Measurements from ENCODE around the gene CRYGD.
"Not testable (repeated sequence)": the region's sequence is repeated elsewhere in the genome, so short reads cannot be mapped to it uniquely, and the experiment has no call there.

The CRYGD gene

DNA sequence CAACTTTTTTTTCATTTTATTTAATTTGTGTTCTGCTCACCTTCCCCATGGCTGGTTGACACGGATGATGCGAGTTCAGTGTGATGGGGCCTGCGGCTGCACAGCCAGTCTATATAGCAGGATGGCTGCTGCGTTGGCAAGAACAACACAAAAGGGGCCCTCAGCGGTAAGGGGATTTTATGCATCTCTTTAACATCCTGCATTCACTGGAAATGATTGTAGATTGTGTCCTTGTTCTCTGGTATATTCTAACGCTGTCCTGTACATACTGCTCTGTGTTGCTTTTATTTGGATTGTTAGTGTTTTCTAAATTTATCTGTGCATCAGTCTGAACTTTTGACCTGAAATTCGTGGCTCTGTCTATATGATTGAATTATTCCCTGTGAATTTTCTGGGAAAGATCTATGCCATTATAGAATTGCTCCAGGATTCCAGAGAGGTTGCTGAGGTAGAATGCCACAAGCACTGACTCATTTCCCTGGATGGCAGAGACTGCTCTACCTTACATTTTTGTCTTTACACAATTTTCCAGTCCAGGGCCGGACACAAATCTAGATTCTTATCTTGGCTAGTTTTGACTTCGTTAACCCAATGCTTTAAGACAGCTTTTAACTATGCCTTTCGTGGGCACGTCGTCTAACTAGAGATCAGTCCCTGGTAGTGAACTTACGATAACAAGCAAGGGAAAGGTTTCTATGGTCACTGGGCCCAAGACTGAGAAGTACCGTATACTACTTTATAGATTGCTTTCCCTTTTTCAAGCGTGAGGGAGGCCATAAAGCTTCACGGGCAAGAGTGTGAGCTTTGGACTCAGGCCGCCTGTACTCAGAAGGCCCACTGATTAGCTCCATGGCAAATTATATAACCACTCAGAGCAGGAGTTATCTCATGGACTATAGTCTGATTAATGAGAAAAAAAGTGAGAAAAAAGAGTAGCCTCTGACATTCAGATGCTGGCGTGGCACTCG lies 5.7 kb upstream of the CRYGD start, which contains the start of gene CRYGC:
TSS of gene CRYGC (minus strand) at position 85 of the 968 bp plus-strand sequence. CDS start at position 49, 36 bp downstream.
- DNase-seq = no peak

DNA sequence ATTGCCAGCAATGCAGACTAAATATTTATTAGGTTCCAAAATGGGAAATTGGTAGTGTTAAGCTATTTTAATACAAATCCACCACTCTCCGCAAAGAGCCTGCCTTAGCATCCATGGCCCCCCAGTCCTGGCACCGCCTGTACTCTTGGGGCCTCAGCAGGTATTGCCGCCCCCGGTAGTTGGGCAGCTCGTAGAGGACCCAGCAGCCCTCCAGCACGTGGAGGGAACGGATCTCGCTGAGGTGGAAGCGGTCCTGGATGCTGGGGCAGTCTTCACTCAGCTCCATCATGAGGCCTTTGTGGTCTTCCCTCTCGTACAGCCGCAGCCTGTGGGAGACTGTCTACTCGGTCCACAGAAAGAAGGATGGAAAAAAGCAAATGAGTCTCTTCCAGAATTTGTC lies 3.8 kb upstream of the CRYGD start:
- no peak for DNase-seq

DNA sequence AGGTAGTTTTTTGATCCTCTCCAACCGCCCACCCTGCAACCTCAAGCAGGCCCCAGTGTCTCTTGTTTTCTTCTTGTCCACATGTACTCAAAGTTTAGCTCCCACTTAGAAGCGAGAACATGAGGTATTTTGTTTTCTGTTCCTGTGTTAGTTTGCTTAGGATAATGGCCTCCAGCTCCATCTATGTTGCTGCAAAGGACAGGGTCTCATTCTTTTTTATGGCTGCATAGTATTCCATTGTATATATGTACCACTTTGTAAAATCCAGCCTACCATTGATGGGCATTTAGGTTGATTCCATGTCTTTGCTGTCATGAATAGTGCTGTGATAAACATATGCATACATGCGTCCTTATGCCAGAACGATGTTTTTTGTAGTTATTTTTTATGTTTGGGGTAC lies 2.8 kb upstream of the CRYGD start:
- DNase-seq = no peak

DNA sequence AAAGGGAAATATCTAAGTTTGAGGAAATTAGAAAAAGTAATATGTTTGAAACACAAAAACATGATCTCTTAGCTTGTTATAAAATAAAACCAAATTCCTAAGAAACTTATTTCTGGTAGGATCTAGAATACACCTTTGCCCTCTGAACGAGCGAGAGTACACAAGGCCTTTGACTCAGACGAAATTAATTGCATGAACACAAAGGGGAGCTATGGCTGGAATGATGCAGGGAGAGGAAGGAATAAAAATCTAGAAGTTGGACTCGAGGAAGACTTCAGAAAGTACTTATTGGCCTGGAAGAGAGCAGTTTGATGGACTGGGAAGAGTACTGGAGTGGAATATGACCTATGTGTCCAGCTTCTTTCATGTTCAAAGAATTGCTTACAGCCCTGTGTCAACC lies 927 bp upstream of the CRYGD start:
- no peak for DNase-seq

DNA sequence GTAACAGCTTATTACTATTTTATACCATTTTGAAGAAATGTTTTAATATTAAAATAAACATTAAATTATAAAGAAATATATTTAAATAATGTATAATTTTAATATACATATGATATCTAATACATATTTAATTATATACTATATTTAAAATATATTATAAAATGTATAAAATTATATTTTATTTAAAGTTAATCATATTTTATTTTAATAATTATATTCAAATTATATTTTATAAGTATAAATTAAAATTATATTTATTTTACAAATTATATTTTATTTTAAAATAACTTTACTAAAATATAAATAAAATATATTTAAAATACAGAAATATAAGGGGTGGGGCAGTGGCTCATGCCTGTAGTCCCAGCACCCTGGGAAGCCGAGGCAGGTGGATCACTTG lies 2.1 kb downstream of the CRYGD start:
- DNase-seq = no peak

DNA sequence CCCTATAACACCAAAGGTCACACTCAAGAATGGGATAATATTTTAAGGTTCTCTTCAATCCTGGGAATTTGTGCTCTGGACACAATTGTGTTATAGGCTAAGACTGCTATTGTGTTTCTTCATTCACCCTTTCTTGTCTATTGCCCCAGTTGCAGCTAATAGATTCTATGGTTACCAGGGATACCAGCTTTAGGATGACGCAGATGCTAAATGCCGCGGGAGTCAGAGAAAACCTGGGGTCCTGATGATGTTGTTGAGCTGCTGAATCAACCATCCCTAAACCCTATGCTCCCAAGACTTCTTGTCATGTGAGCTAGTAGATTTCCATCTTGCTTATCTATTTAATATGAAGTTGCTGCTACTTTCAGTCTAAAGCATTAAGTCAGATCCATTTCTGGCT lies 5.4 kb downstream of the CRYGD start:
- DNase-seq = no peak

DNA sequence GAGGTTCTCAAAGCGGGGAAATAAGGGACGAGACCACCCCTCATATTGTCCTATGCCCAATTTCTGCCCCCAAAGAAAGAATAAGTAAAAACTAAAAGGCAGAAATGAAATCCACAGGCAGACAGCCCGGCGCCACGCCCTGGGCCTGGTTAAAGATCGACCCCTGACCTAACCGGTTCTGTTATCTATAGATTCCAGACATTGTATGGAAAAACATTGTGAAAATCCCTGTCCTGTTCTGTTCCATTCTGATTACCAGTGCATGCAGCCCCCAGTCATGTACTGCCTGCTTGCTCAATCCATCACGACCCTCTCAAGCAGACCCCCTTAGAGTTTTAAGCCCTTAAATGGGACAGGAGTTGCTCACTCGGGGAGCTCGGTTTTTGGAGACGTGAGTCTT lies 6.9 kb downstream of the CRYGD start:
- not testable (repeated sequence) for DNase-seq

DNA sequence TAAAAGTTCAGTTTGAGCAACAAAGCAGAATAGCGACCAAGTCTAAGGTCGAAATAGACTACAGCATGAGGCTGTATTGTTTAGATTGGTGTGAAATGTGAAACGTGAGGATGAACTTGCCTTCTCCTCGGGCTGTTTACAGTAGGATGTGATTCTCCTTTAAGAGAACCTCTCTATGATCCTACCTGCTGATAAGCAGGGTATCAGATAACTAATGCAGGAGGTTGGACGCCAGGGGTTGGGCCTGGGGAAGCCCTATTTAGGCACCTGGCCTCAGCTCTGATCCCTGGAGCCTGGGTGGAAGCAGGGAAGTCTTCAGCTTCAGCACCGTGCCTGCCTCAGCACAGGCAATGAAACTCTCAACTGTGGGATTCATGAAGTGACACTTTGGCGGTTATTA lies 11.4 kb downstream of the CRYGD start:
- DNase-seq = peak; percentile 43

DNA sequence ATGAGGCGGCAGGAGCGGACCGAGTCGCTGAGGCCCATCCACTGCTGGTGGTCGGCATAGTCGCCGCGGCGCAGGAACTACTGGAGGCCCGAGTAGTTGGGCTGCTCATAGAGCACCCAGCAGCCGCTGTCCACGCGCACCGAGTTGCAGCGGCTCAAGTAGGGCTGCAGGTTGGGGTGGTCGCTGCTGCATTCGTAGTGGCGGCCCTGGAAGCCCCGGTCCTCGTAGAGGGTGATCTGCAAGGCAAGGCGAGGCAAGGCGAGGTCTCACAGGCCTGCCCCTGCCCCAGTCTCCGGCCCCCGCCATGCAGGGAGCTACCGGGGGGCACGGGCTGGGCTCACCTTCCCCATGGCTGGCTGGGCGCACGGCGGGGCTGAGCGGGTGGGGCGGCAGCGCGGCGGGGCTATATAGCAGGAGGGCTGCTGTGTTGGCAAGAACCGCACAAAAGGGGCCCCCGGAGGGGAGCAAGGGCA lies 12.0 kb downstream of the CRYGD start:
- not testable (repeated sequence) for DNase-seq

DNA sequence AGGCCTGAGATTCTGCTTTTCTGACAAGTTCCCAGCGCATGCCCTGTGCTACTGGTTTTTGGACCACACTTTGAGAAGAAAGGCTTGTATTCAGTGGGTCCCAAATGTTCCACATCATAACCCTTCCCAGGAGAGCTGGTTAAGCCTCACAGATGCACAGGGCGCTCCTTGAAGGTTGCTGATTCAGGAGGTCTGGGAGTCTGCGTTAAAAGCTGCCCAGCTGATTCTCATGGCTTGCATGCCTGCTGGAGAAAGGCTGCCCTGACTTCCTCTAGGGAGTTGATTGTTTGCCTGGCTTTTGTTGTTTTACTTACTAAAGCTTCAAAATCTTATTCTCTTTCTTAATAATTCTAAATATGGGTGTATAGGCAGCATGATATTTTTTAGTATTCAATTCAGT lies 20.7 kb downstream of the CRYGD start:
- no peak for DNase-seq

DNA sequence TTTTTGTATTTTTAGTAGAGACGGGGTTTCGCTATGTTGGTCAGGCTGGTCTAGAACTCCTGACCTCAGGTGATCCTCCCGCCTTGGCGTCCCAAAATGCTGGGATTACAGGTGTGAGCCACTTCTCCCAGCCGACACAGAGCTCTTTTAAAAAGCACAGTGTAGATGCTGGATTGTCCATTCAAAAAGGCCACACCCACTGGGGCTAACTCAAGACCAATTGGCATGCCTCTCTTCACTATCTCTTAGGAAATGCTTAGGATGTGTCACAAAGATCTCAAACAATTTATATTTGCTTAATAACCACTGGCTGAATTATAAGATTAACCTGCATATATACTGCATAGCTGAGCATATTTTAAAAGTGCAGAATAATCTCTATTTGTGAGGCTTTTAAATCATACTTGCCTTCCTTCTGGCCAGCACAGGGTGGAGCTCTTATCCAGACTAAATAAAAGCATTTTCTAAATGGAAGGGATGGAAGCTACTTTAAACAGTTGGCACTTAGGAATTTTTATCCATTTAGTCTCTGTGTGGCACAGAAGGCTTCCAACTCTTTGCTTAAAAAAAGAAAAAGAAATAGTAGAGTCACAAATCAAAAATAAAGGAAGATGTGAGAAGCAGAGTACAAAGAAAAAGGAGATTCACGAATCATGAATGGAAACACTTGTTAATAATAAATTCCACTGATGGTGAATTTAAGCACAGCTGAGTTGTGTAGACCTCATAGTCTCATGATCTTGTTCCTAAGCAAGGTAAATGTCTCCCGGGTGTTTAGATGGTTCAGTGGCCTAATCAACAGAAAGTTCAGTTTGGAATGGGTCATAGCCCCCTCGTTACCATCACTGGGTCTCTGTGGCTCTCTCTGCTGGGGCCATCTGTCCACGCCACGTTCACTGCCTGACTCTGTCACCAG lies 22.4 kb downstream of the CRYGD start:
- peak; percentile 4 for DNase-seq

DNA sequence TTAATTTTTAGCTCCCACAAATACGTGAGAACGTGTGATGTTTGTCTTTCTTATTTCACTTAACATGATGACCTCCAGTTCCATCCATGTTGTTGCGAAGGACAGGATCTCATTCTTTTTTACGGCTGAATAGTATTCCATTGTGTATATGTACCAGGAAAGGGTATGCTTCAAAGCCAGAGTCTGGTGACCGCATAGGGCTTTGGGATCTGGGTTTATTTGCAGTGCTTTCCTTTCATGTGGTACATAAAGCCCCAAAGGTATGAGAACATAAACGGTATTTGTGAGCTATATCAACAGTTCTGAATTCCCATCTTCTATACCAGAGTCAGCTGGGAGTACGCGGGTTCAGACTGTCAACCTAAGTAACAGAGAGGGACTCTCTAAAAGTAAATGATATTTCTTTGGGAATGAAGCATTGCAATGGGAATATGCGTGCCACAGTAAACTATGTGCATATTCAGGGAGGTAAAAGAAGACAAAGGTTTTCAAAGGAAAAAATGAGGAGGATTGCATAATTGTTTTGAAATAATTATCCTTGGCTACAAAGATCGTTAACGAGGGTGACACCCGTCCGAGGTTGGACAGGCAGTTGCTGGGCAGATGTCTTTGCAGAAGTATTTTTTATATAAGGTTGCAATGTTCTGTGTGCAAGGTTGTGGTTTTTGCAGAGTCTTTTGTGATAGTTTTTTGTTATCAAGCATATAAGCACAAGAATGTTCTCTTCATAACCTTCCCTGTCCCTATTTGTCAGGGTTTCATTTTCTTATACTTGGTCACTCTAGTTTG lies 24.4 kb downstream of the CRYGD start:
- no peak for DNase-seq

DNA sequence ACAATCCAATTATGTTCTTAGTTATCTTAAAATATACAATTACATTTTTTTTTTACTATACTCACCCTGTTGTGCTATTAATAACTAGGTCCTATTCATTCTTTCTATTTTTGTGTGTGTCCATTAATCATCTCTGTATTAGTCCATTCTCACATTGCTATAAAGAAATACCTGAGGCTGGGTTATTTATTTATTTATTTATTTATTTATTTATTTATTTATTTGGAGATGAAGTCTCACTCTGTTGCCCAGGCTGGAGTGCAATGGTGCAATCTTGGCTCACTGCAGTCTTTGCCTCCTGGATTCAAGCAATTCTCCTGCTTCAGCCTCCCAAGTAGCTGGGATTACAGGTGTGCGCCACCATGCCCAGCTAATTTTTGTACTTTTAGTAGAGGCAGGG lies 25.6 kb downstream of the CRYGD start:
- DNase-seq = not testable (repeated sequence)

DNA sequence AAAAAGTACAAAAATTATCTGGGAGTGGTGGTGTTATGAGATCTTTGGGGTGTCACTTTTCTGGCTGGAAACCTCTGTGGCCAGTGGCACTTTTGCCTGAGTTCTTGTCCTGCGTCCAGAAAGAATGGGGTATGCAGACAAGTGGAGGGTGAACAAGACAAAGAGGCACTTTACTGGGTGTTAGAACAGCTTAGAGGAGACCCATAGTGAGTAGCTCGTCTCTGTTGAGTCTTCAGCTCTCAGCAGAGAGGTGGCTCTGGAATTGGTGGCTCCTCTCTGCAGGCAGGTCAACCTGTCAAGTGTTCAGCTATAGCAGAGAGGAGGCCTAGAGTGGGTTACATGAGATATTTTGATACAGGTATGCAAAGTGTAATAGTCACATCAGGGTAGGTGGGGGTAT lies 26.1 kb downstream of the CRYGD start:
- no peak for DNase-seq

DNA sequence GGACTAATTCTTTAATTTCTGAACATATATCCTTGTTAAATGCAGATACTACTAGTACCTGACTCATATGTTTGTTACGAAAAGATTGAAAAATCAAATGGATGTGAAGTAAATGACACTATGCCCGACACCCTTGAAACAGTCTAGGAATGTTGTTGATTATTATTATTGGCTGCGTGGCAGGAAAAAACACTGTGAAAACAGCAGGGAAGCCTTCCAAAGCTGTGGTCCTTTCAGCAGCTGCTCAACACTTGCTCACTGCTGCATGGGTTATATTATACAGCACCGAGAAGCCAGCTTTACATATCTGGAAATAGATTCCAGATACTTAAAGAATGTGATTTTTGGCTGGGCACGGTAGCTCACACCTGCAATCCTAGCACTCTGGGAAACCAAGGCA lies 26.5 kb downstream of the CRYGD start:
- DNase-seq = no peak

DNA sequence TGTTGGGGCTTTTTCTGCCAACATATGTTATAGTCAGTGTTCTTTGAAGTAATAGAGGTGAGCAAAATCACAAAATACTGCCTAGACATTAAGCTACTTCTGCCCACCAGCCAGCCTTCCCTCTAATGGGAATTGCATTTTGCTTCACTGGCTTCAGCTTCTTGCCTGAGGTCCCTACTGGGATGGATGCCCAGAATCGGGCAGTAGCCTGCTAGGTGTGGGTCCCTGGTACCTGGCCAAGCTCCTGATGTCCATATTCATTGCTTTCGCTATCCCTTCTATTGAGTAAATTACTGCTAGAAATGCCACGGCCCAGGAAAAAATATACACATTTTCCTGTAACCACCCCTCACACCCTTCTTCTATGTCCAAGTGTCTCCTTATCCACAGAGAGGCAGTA lies 27.0 kb downstream of the CRYGD start:
- no peak for DNase-seq

DNA sequence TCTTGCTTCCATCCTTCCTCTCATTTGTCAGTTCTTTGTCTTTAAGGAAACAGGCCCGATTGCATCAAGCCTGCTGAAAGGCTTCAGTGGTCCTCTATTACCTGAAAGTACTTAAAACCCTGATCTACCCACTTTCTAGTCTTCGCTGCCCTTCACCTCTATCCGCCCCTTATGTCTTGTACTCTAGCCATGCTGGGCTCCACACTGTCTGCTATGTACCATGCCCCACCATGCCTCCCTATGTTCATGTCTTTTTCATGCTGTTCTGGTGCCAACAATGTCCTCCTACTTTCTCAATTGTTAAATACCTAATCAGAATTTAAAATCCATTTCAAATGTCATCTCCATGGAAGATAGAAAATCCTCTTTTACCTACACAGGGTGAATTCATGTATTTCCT lies 28.2 kb downstream of the CRYGD start:
- DNase-seq = no peak

DNA sequence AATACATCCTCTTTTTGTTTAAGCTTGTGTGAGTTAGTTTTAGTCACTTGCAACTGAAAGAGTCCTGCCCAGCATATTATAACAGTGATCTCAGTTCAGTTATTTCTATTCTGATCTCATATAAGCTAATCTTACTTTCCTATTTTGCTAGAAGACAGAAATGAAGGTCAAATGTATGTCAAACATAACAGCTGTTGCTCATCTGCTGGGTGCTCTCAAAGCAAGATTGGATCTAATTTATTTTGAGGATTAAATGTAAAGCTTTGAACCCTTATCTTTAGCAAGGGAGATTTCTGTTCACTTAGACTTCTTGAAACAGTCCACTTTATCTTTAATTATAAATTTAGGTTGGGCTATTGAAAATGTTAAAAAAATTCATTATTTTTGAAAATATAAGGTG lies 31.2 kb downstream of the CRYGD start:
- no peak for DNase-seq

DNA sequence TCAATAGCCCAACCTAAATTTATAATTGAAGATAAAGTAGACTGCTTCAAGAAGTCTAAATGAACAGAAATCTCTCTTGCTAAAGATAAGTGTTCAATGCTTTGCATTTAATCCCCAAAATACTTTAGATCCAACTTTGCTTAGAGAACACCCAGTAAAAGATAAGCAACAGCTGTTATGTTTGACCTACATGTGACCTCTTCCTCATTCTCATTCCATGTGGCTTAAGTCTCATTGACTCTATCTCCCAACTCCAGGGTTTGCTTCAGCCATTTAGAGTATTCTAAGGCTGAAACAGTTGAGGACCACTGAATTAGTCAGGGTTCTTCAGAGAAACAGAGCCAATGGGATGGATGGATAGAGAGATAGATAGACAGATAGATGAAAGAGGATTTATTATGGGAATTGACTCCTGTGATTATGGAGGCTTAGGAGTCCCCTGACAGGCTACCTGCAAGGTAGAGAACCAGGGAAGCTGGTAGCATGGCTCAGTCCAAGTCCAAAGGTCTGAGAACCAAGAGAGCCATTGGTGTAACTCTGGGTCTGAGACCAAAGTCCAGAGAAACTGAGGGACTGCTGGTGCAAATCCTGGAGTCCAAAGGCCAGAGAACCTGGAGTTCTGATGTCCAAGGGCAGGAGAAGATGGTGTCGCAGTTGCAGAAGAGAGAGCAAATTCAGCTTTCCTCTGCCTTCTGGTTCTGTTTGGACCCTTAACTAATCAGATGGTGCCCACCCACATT lies 32.1 kb downstream of the CRYGD start:
- no peak for DNase-seq

DNA sequence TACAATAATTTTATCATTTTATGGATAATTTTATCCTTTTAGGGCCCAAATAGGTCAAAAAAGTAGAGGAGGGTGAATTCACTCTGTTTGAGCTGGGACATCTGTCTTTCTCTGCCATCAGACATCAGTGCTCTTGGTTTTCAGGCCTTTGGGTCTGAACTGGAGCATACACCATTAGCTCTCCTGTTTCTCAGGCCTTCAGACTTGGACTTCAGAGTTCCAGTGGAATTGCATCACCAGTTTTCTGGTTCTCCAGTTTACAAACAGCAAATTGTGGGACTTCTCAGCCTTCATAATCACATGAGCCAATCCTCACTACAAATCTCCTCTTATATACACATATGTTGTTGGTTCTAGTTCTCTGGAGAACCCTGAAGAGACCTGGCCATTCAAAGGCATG lies 33.9 kb downstream of the CRYGD start:
- DNase-seq = no peak

DNA sequence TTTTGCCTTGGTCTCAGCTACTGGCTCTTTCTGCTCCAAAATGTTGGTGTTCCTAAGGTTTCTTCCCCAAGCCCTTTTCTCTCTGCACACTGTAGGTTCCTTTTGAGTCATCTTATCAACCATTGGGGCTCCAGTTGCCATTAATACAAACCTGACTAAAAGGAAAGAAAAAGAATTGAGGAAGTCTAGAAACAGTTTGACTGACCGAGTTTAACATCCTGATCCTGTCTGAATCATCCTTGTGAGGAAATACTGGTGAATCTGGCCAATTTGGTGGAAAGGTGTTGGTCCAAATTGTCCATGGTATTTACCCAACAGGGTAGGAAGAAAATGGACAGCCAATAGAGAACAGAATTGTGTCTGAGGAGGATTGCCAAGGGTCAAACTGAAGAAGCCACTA lies 38.3 kb downstream of the CRYGD start:
- no peak for DNase-seq

DNA sequence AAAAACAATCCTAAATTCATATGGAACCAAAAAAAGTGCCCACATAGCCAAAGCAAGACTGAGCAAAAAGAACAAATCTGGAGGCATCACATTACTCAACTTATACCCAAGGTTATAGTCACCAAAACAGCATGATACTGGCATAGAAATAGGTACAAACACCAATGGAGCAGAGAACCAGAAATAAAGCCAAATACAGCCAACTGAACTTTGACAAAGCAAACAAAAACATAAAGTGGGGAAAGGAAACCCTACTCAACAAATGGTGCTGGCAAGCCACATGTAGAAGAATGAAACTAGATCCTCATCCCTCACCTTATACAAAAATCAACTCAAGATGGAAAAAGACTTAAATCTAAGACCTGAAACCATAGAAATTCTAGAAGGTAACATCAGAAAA lies 40.5 kb downstream of the CRYGD start:
- no peak for DNase-seq
